Naive thymus-derived CD4-positive, alpha-beta T cell (primary cell): ENCODE results near the gene TMEM63B. TPM values are rescaled to one million over a fixed set of nuclear protein-coding genes. Genes with fewer than 3 reads are reported as not detected.

ENCODE experiments used
- ATAC-seq: fragments of 150-1000 bp; cut with Tn5 transposase; 2 replicates; pipeline ENCODE4 v1.10.0; 2021; ENCODE audit warnings: mild to moderate bottlenecking, moderate library complexity
- CTCF ChIA-PET: fragments of 350-600 bp; sonication (Branson Sonifier 250); formaldehyde crosslinking; loops from one replicate; lab custom pipeline; 2021; ENCODE audit warnings: antibody characterized with exemption; lab: Charles Lee
- POLR2A ChIA-PET: fragments of 350-600 bp; sonication (Branson Sonifier 250); formaldehyde crosslinking; loops from one replicate; lab custom pipeline; 2021; ENCODE audit warnings: antibody characterized with exemption, inconsistent platforms; lab: Charles Lee
- DNase-seq, 9 donors: peaks; one replicate each; pipeline versions ENCODE4 v3.0.0 to v3.0.0-alpha.2; 2020 to 2022; ENCODE audit warnings: mixed read lengths in 1 of 9
- H3K27ac ChIP-seq: one replicate; pipeline ENCODE4 v1.7.0; 2013; ENCODE audit warnings: mild to moderate bottlenecking, low read depth, low read length, moderate library complexity
- H3K27me3 ChIP-seq, 2 donors: one replicate each; pipeline ENCODE4 v1.7.0; 2013; ENCODE audit warnings: low read length in 2 of 2, mild to moderate bottlenecking in 2 of 2, moderate library complexity in 2 of 2; ENCODE audit not compliant: control insufficient read depth in 2 of 2, insufficient read depth in 2 of 2
- H3K36me3 ChIP-seq, 3 experiments: 1 replicate in 2 of 3; 2 replicates in 1 of 3; pipeline ENCODE4 v1.7.0; 2013; ENCODE audit warnings: low read length in 3 of 3, mild to moderate bottlenecking in 3 of 3, moderate library complexity in 1 of 3; ENCODE audit not compliant: insufficient read depth in 3 of 3, control insufficient read depth in 2 of 3
- H3K4me1 ChIP-seq, 2 donors: one replicate each; pipeline ENCODE4 v1.7.0; 2013; ENCODE audit warnings: low read length in 2 of 2, mild to moderate bottlenecking in 2 of 2, moderate library complexity in 1 of 2; ENCODE audit not compliant: control insufficient read depth in 2 of 2, insufficient read depth in 2 of 2
- H3K4me3 ChIP-seq: 2 replicates; pipeline ENCODE4 v1.7.0; 2013; ENCODE audit warnings: mild to moderate bottlenecking, low read length
- H3K9me3 ChIP-seq, 3 experiments: 1 replicate in 2 of 3; 2 replicates in 1 of 3; pipeline ENCODE4 v1.7.0; 2013; ENCODE audit warnings: low read length in 3 of 3; ENCODE audit not compliant: control insufficient read depth in 2 of 3
- H3K27ac Mint-ChIP-seq, 9 donors: one replicate each; pipeline ENCODE4 v1.8.0; 2020 to 2022; ENCODE audit warnings: mixed read lengths in 9 of 9, mild to moderate bottlenecking in 8 of 9, moderate library complexity in 5 of 9, inconsistent platforms in 2 of 9
- H3K27me3 Mint-ChIP-seq, 5 donors: one replicate each; pipeline ENCODE4 v1.8.0; 2021 to 2022; ENCODE audit warnings: mixed read lengths in 5 of 5, mild to moderate bottlenecking in 1 of 5
- H3K36me3 Mint-ChIP-seq, 5 donors: one replicate each; pipeline ENCODE4 v1.8.0; 2020 to 2022; ENCODE audit warnings: mixed read lengths in 5 of 5, mild to moderate bottlenecking in 3 of 5, inconsistent platforms in 1 of 5
- H3K4me1 Mint-ChIP-seq, 7 donors: one replicate each; pipeline ENCODE4 v1.8.0; 2020 to 2022; ENCODE audit warnings: mixed read lengths in 7 of 7, mild to moderate bottlenecking in 3 of 7, inconsistent platforms in 1 of 7
- H3K4me3 Mint-ChIP-seq, 10 donors: one replicate each; pipeline ENCODE4 v1.8.0; 2020 to 2022; ENCODE audit warnings: mild to moderate bottlenecking in 10 of 10, mixed read lengths in 10 of 10, moderate library complexity in 6 of 10, inconsistent platforms in 2 of 10
- H3K9me3 Mint-ChIP-seq, 11 donors: one replicate each; pipeline ENCODE4 v1.8.0; 2020 to 2022; ENCODE audit warnings: mixed read lengths in 11 of 11, mild to moderate bottlenecking in 4 of 11, inconsistent platforms in 1 of 11, moderate library complexity in 1 of 11
- intact Hi-C, 2 donors: fragments of 100-400 bp; cut with micrococcal nuclease; formaldehyde crosslinking; loops; one replicate each; pipeline ENCODE4 v1.15.1; 2023
- polyA plus RNA-seq, 2 donors: library from polyadenylated mRNA; unstranded; fragments of 300-500 nt; fragmentation: Illumina TruSeq; gene quantifications; one replicate each; pipeline ENCODE4 v1.2.3, GENCODE V29; 2021
- total RNA-seq, 6 experiments: library from RNA in 5 of 6; stranded (reverse) in 5 of 6; gene quantifications; 1 replicate in 5 of 6; 2 replicates in 1 of 6; pipeline ENCODE4 v1.2.3 and lab custom pipeline; 2021 to 2026

The TMEM63B gene
- total and polyA plus RNA-seq, 7 experiments from 2014 or later, result 0.18 to 21.4 (median 16.2) TPM

- CTCF ChIA-PET, result no interaction called here
- intact Hi-C loops, result no loop called here
- POLR2A ChIA-PET, result interaction anchor here (0.6 kb wide), 1 partner anchor 15 kb away, joined by 3 read pairs; no protein-coding TSS in a partner anchor
Measured at GRCh38 chr6:44145839-44146238, 18.5 kb downstream of the TMEM63B start.

GRCh38 chr6:44146685-44147084 is 19.3 kb downstream of the TMEM63B start:
- Histone ChIP-seq H3K27ac (no peak overlapping the region), H3K36me3 (peaks cover 0 to 43% (median 6%) of the 10 kb centered on the region in 3 experiments), H3K27me3 (no peaks in the 10 kb centered on the region), H3K4me1 (peaks cover 3% of the 10 kb centered on the region in 2 donors), H3K4me3 (no peak overlapping the region), H3K9me3 (no peaks in the 10 kb centered on the region)
- Mint-ChIP-seq H3K9me3 (no peaks in the 10 kb centered on the region), H3K4me1 (peaks cover 0 to 10% (median 4%) of the 10 kb centered on the region in 7 donors), H3K27me3 (no peaks in the 10 kb centered on the region), H3K27ac (peak overlapping the region in 1 of 9 donors; percentile 8), H3K4me3 (no peak overlapping the region), H3K36me3 (peaks cover 0 to 41% (median 7%) of the 10 kb centered on the region in 5 donors)
- ChIA-PET POLR2A (interaction anchor here (0.6 kb wide), 1 partner anchor 16 kb away, joined by 3 read pairs; no protein-coding TSS in a partner anchor), CTCF (no interaction called here)
- DNase-seq (no peak), ATAC-seq (no peak)
- intact Hi-C loops, result no loop called here

More at GRCh38 chr6:44145839-44146238, 18.5 kb downstream of the TMEM63B start:
- no peaks in the 10 kb centered on the region for H3K4me1 ChIP-seq
- Mint-ChIP-seq H3K4me1 (peaks cover 0 to 7% (median 0%) of the 10 kb centered on the region in 7 donors), H3K27ac (peak overlapping the region in 3 of 9 donors; percentile 40 to 49 (median 41)), H3K27me3 (no peaks in the 10 kb centered on the region), H3K36me3 (peaks cover 0 to 47% (median 10%) of the 10 kb centered on the region in 5 donors), H3K9me3 (no peaks in the 10 kb centered on the region), H3K4me3 (no peak overlapping the region)
- DNase-seq (no peak), ATAC-seq (no peak)
- H3K4me3 ChIP-seq, result no peak overlapping the region
- H3K27ac ChIP-seq, result no peak overlapping the region
- H3K36me3 ChIP-seq, result peaks cover 0 to 52% (median 6%) of the 10 kb centered on the region in 3 experiments
- H3K9me3 ChIP-seq, result no peaks in the 10 kb centered on the region
- H3K27me3 ChIP-seq, result no peaks in the 10 kb centered on the region

DNA sequence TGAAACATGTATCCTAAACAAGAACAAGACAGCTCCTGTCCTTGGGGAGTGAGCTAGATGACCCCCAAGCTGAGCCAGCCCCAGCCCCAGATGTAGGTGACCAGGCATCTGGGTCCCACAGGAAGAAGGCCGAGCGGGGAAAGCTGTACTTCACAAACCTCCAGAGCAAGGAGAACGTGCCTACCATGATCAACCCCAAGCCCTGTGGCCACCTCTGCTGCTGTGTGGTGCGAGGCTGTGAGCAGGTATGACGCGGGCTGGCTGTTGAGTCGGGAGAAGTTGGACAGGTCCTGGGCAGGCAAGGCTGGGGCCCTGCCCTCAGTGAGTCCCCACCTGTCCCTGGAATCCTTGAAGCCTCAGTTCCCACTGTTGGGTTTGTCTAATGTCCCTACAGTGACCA is 19.9 kb downstream of the TMEM63B start:
- Histone ChIP-seq H3K4me3 (no peak overlapping the region), H3K27ac (no peak overlapping the region), H3K36me3 (peaks cover 0 to 43% (median 6%) of the 10 kb centered on the region in 3 experiments), H3K9me3 (no peaks in the 10 kb centered on the region), H3K4me1 (peaks cover 3 to 8% of the 10 kb centered on the region in 2 donors), H3K27me3 (no peaks in the 10 kb centered on the region)
- POLR2A ChIA-PET, result no interaction called here
- intact Hi-C loops, result no loop called here
- Mint-ChIP-seq H3K27ac (no peak overlapping the region), H3K9me3 (no peaks in the 10 kb centered on the region), H3K4me3 (no peak overlapping the region), H3K27me3 (no peaks in the 10 kb centered on the region), H3K36me3 (peaks cover 0 to 41% (median 7%) of the 10 kb centered on the region in 5 donors), H3K4me1 (peaks cover 0 to 10% (median 4%) of the 10 kb centered on the region in 7 donors)
- DNase-seq (no peak), ATAC-seq (no peak)
- CTCF ChIA-PET, result interaction anchor here (0.8 kb wide), 1 partner anchor 51 kb away, joined by 3 read pairs; no protein-coding TSS in a partner anchor

- Mint-ChIP-seq H3K27ac (no peak overlapping the region), H3K4me3 (no peak overlapping the region), H3K9me3 (no peaks in the 10 kb centered on the region), H3K36me3 (peaks cover 0 to 37% (median 7%) of the 10 kb centered on the region in 5 donors), H3K4me1 (peaks cover 0 to 10% (median 4%) of the 10 kb centered on the region in 7 donors), H3K27me3 (no peaks in the 10 kb centered on the region)
- Histone ChIP-seq H3K9me3 (no peaks in the 10 kb centered on the region), H3K4me3 (no peak overlapping the region), H3K27ac (no peak overlapping the region), H3K36me3 (peaks cover 0 to 43% (median 6%) of the 10 kb centered on the region in 3 experiments), H3K4me1 (peaks cover 3 to 8% of the 10 kb centered on the region in 2 donors), H3K27me3 (no peaks in the 10 kb centered on the region)
- ChIA-PET CTCF (interaction anchor here (0.8 to 1.1 kb wide), 2 partner anchors 52 to 54 kb away, joined by 3 to 4 read pairs; no protein-coding TSS in a partner anchor), POLR2A (no interaction called here)
- DNase-seq (no peak), ATAC-seq (no peak)
- intact Hi-C loops, result no loop called here
Measured at GRCh38 chr6:44148306-44148705, 21.0 kb downstream of the TMEM63B start.

- H3K27ac ChIP-seq, result no peak overlapping the region
- H3K27me3 Mint-ChIP-seq, result no peaks in the 10 kb centered on the region
- H3K9me3 Mint-ChIP-seq, result no peaks in the 10 kb centered on the region
- no peak for DNase-seq
- ATAC-seq, result no peak
- H3K9me3 ChIP-seq, result no peaks in the 10 kb centered on the region
- intact Hi-C loops, result loop anchor here in 1 of 2 donors (5.0 kb wide), 1 partner anchor 427 kb away; no protein-coding TSS in a partner anchor
- no peak overlapping the region for H3K27ac Mint-ChIP-seq
- H3K36me3 ChIP-seq, result peaks cover 0 to 40% (median 6%) of the 10 kb centered on the region in 3 experiments
- H3K4me1 Mint-ChIP-seq, result peaks cover 0 to 10% (median 4%) of the 10 kb centered on the region in 7 donors
- ChIA-PET CTCF (interaction anchor here (1.1 to 2.6 kb wide), 2 partner anchors 53 to 55 kb away, joined by 4 to 25 read pairs; no protein-coding TSS in a partner anchor), POLR2A (no interaction called here)
- H3K4me1 ChIP-seq, result peaks cover 3 to 8% of the 10 kb centered on the region in 2 donors
- H3K27me3 ChIP-seq, result no peaks in the 10 kb centered on the region
- H3K36me3 Mint-ChIP-seq, result peaks cover 0 to 27% (median 7%) of the 10 kb centered on the region in 5 donors
- no peak overlapping the region for H3K4me3 ChIP-seq
- H3K4me3 Mint-ChIP-seq, result no peak overlapping the region
Measured at GRCh38 chr6:44149369-44150012, 22.1 kb downstream of the TMEM63B start.

GRCh38 chr6:44150317-44150917 is 23.1 kb downstream of the TMEM63B start:
- ATAC-seq (no peak), DNase-seq (no peak)
- no peak overlapping the region for H3K27ac ChIP-seq
- no peaks in the 10 kb centered on the region for H3K27me3 ChIP-seq
- POLR2A ChIA-PET, result interaction anchor here (0.5 to 0.8 kb wide), 2 partner anchors 20 to 41 kb away, joined by 3 to 4 read pairs; no protein-coding TSS in a partner anchor
- H3K4me3 Mint-ChIP-seq, result no peak overlapping the region
- intact Hi-C loops, result loop anchor here in 1 of 2 donors (5.0 kb wide), 1 partner anchor 428 kb away; no protein-coding TSS in a partner anchor
- H3K9me3 Mint-ChIP-seq, result no peaks in the 10 kb centered on the region
- CTCF ChIA-PET, result interaction anchor here (2.1 to 2.6 kb wide), 2 partner anchors 50 to 54 kb away, joined by 12 to 25 read pairs; no protein-coding TSS in a partner anchor
- peaks cover 0 to 27% (median 6%) of the 10 kb centered on the region in 5 donors for H3K36me3 Mint-ChIP-seq
- no peaks in the 10 kb centered on the region for H3K27me3 Mint-ChIP-seq
- peaks cover 0 to 40% (median 6%) of the 10 kb centered on the region in 3 experiments for H3K36me3 ChIP-seq
- peaks cover 0 to 10% (median 5%) of the 10 kb centered on the region in 7 donors for H3K4me1 Mint-ChIP-seq
- H3K9me3 ChIP-seq, result no peaks in the 10 kb centered on the region
- no peak overlapping the region for H3K4me3 ChIP-seq
- no peak overlapping the region for H3K27ac Mint-ChIP-seq
- H3K4me1 ChIP-seq, result peaks cover 3 to 8% of the 10 kb centered on the region in 2 donors
